H9 (cell line): Measurements from ENCODE around the gene NRDE2. TPM values are rescaled to one million over a fixed set of nuclear protein-coding genes. Genes with fewer than 3 reads are reported as not detected.

Experiments
- DNase-seq: peaks from one replicate; pipeline ENCODE4 v3.0.0-alpha.2; 2017
- H2AFZ ChIP-seq: one replicate; pipeline ENCODE4 v1.6.1; 2013; ENCODE audit warnings: mild to moderate bottlenecking, low read length, control low read depth, moderate library complexity
- H2AK5ac ChIP-seq: 2 replicates; pipeline ENCODE4 v1.6.1; 2013; ENCODE audit warnings: low read length, control low read depth, mixed read lengths; ENCODE audit not compliant: insufficient read length
- H2BK120ac ChIP-seq: one replicate; pipeline ENCODE4 v1.6.1; 2013; ENCODE audit warnings: low read depth, mild to moderate bottlenecking, low read length, control low read depth, inconsistent platforms; ENCODE audit not compliant: poor library complexity, severe bottlenecking
- H2BK12ac ChIP-seq: 2 replicates; pipeline ENCODE4 v1.6.1; 2013; ENCODE audit warnings: low read length, control low read depth, mixed read lengths, low read depth; ENCODE audit not compliant: insufficient read length
- H2BK15ac ChIP-seq: 2 replicates; pipeline ENCODE4 v1.6.1; 2013; ENCODE audit warnings: low read depth, low read length, control low read depth
- H2BK20ac ChIP-seq: one replicate; pipeline ENCODE4 v1.6.1; 2013; ENCODE audit warnings: low read depth, mild to moderate bottlenecking, low read length, control low read depth, inconsistent platforms; ENCODE audit not compliant: poor library complexity, severe bottlenecking
- H2BK5ac ChIP-seq: 2 replicates; pipeline ENCODE4 v1.6.1; 2013; ENCODE audit warnings: low read length, control low read depth, mixed read lengths; ENCODE audit not compliant: insufficient read length
- H3K14ac ChIP-seq: 2 replicates; pipeline ENCODE4 v1.6.1; 2013; ENCODE audit warnings: low read length, control low read depth; ENCODE audit not compliant: insufficient read depth
- H3K18ac ChIP-seq: 2 replicates; pipeline ENCODE4 v1.6.1; 2013; ENCODE audit warnings: low read depth, mild to moderate bottlenecking, mixed read lengths, low read length, control low read depth; ENCODE audit not compliant: insufficient read length
- H3K23ac ChIP-seq: 2 replicates; pipeline ENCODE4 v1.6.1; 2013; ENCODE audit warnings: low read length, control low read depth, mixed read lengths, low read depth; ENCODE audit not compliant: insufficient read length
- H3K23me2 ChIP-seq: 2 replicates; pipeline ENCODE4 v1.6.1; 2013; ENCODE audit warnings: low read depth, mild to moderate bottlenecking, mixed read lengths, low read length, control low read depth; ENCODE audit not compliant: insufficient read length, poor library complexity, severe bottlenecking
- H3K27ac ChIP-seq: 2 replicates; pipeline ENCODE4 v1.5.1; 2013; ENCODE audit warnings: low read length, control low read depth, mixed read lengths, low read depth; ENCODE audit not compliant: insufficient read length
- H3K27me3 ChIP-seq: 2 replicates; pipeline ENCODE4 v1.6.1; 2013; ENCODE audit warnings: low read length, control low read depth, inconsistent platforms; ENCODE audit not compliant: insufficient read depth
- H3K4ac ChIP-seq: 2 replicates; pipeline ENCODE4 v1.6.1; 2013; ENCODE audit warnings: low read depth, mild to moderate bottlenecking, control low read depth, inconsistent platforms, low read length, moderate library complexity
- H3K4me1 ChIP-seq: 2 replicates; pipeline ENCODE4 v1.6.1; 2013; ENCODE audit warnings: low read length, control low read depth, inconsistent platforms; ENCODE audit not compliant: insufficient read depth
- H3K4me2 ChIP-seq: 2 replicates; pipeline ENCODE4 v1.6.1; 2013; ENCODE audit warnings: low read length, control low read depth, mixed read lengths; ENCODE audit not compliant: insufficient read length, insufficient read depth
- H3K56ac ChIP-seq: 2 replicates; pipeline ENCODE4 v1.6.1; 2013; ENCODE audit warnings: low read depth, mild to moderate bottlenecking, mixed read lengths, low read length, control low read depth; ENCODE audit not compliant: insufficient read length
- H3K79me1 ChIP-seq: 2 replicates; pipeline ENCODE4 v1.6.1; 2013; ENCODE audit warnings: low read depth, mild to moderate bottlenecking, moderate library complexity, low read length, control low read depth, inconsistent platforms; ENCODE audit not compliant: insufficient read depth, poor library complexity, severe bottlenecking
- H3K79me2 ChIP-seq: 2 replicates; pipeline ENCODE4 v1.6.1; 2013; ENCODE audit warnings: low read length, control low read depth, inconsistent platforms; ENCODE audit not compliant: insufficient read depth
- H3K9ac ChIP-seq: 2 replicates; pipeline ENCODE4 v1.6.1; 2013; ENCODE audit warnings: low read length, control low read depth, mixed read lengths; ENCODE audit not compliant: insufficient read length; ENCODE audit errors: extremely low read depth
- H3K9me3 ChIP-seq: one replicate; pipeline ENCODE4 v1.6.1; 2013; ENCODE audit warnings: low read depth, low read length, inconsistent platforms; ENCODE audit not compliant: control insufficient read depth
- H3T11ph ChIP-seq: one replicate; pipeline ENCODE4 v1.6.1; 2013; ENCODE audit warnings: mild to moderate bottlenecking, low read length, control low read depth, inconsistent platforms
- H4K20me1 ChIP-seq: one replicate; pipeline ENCODE4 v1.6.1; 2013; ENCODE audit not compliant: control insufficient read depth, insufficient read length, insufficient read depth
- H4K5ac ChIP-seq: 2 replicates; pipeline ENCODE4 v1.6.1; 2013; ENCODE audit warnings: low read depth, mild to moderate bottlenecking, mixed read lengths, low read length, control low read depth; ENCODE audit not compliant: insufficient read length
- H4K8ac ChIP-seq: replicated peaks from 2 replicates; pipeline ENCODE4 v1.6.1; 2013; ENCODE audit warnings: low read length, control low read depth, mixed read lengths, low read depth; ENCODE audit not compliant: insufficient read length
- H4K91ac ChIP-seq: 2 replicates; pipeline ENCODE4 v1.6.1; 2013; ENCODE audit warnings: low read depth, mild to moderate bottlenecking, moderate library complexity, mixed read lengths, low read length, control low read depth; ENCODE audit not compliant: insufficient read length
- H3K27ac Mint-ChIP-seq, 3 experiments: 2 replicates in 2 of 3; 3 replicates in 1 of 3; pipeline ENCODE4 v1.8.0; 2020 to 2021; ENCODE audit warnings: mixed read lengths in 3 of 3, mild to moderate bottlenecking in 1 of 3, moderate library complexity in 1 of 3
- H3K27me3 Mint-ChIP-seq: 2 replicates; pipeline ENCODE4 v1.8.0; 2021; ENCODE audit warnings: low read depth, mild to moderate bottlenecking, moderate library complexity, mixed read lengths
- H3K36me3 Mint-ChIP-seq, 3 experiments: 2 replicates in 2 of 3; 3 replicates in 1 of 3; pipeline ENCODE4 v1.8.0; 2020 to 2021; ENCODE audit warnings: low read depth in 3 of 3, mixed read lengths in 3 of 3; ENCODE audit not compliant: insufficient read depth in 1 of 3
- H3K4me1 Mint-ChIP-seq, 2 experiments: 2 replicates each; pipeline ENCODE4 v1.8.0; 2020; ENCODE audit warnings: mixed read lengths in 2 of 2
- H3K4me3 Mint-ChIP-seq, 2 experiments: 2 replicates in 1 of 2; 3 replicates in 1 of 2; pipeline ENCODE4 v1.8.0; 2020 to 2021; ENCODE audit warnings: mild to moderate bottlenecking in 2 of 2, mixed read lengths in 2 of 2, moderate library complexity in 1 of 2
- H3K9me3 Mint-ChIP-seq, 2 experiments: 2 replicates in 1 of 2; 3 replicates in 1 of 2; pipeline ENCODE4 v1.8.0; 2020; ENCODE audit warnings: mild to moderate bottlenecking in 2 of 2, mixed read lengths in 2 of 2, moderate library complexity in 1 of 2
- CTCF ChIP-seq: fragments of 200-600 bp; sonication (generic); conservative IDR thresholded peaks from 3 replicates; pipeline ENCODE4 v1.8.0; 2021; ENCODE audit warnings: antibody characterized with exemption, mild to moderate bottlenecking
- WGBS: extraction: QIAGEN DNeasy Blood & Tissue Kit; methylation state at CpG from one replicate; pipeline ENCODE4 v1.1.7; 2013; ENCODE audit warnings: missing lambda C conversion rate, low lambda C conversion rate, mixed read lengths; ENCODE audit not compliant: insufficient read length; ENCODE audit errors: extremely low coverage; 5-methylcytosine and 5-hydroxymethylcytosine counted together
- total RNA-seq: library from RNA; stranded (reverse); gene quantifications from 2 replicates; pipeline ENCODE4 v1.2.1, GENCODE V29; 2021

Gene NRDE2
- total RNA-seq, 1 experiment from 2014 or later: 21.2 TPM

GRCh38 chr14:90301668-90302090, 30.1 kb downstream of the NRDE2 start:
- H2BK20ac ChIP-seq: no peak overlapping the region
- Mint-ChIP-seq H3K9me3 (peaks cover 5 to 8% of the 10 kb centered on the region in 2 experiments), H3K27ac (no peak overlapping the region), H3K36me3 (peaks cover 11 to 54% (median 37%) of the 10 kb centered on the region in 3 experiments; a peak in 6 of 7 replicates), H3K4me3 (no peak overlapping the region), H3K27me3 (no peaks in the 10 kb centered on the region), H3K4me1 (peaks cover 35 to 45% of the 10 kb centered on the region in 2 experiments)
- no peak for DNase-seq
- H3K56ac ChIP-seq: no peak overlapping the region
- H3K27ac ChIP-seq: no peak overlapping the region
- H3K14ac ChIP-seq: no peak overlapping the region
- H3T11ph ChIP-seq: no peak overlapping the region
- H3K79me1 ChIP-seq: no peaks in the 10 kb centered on the region
- H3K23me2 ChIP-seq: no peaks in the 10 kb centered on the region
- H2BK15ac ChIP-seq: no peak overlapping the region
- no peak overlapping the region for H3K4ac ChIP-seq
- H3K79me2 ChIP-seq: no peaks in the 10 kb centered on the region
- H3K27me3 ChIP-seq: no peaks in the 10 kb centered on the region
- no CpG with 5 or more reads among the region's 5 CpGs for WGBS
- no peaks in the 10 kb centered on the region for H3K9me3 ChIP-seq
- peaks cover 14% of the 10 kb centered on the region; the same call in 1 of the 2 replicates for H3K4me1 ChIP-seq
- TF ChIP-seq CTCF: peak; percentile 58
- no peak overlapping the region for H3K18ac ChIP-seq
- H2AFZ ChIP-seq: no peak overlapping the region
- H4K20me1 ChIP-seq: no peaks in the 10 kb centered on the region
- no peak overlapping the region for H3K23ac ChIP-seq
- H4K91ac ChIP-seq: no peak overlapping the region
- no peak overlapping the region for H3K9ac ChIP-seq
- H2BK5ac ChIP-seq: no peak overlapping the region
- H4K8ac ChIP-seq: no peak overlapping the region
- H2AK5ac ChIP-seq: no peak overlapping the region
- H2BK120ac ChIP-seq: no peak overlapping the region
- no peak overlapping the region for H4K5ac ChIP-seq
- no peak overlapping the region for H2BK12ac ChIP-seq
- H3K4me2 ChIP-seq: no peak overlapping the region
